HepG2 (cell line): ENCODE data around the gene MISP3. TPM values are rescaled to one million over a fixed set of nuclear protein-coding genes. Genes with fewer than 3 reads are reported as not detected.

ENCODE experiments used
- ATAC-seq: fragments of 200-7000 bp; cut with Tn5 transposase; 3 replicates; pipeline ENCODE4 v1.9.1; 2020; ENCODE audit warnings: mild to moderate bottlenecking, moderate library complexity
- BruUV-seq: library from RNA; stranded (reverse); fragments of 400-500 nt; replicated peaks from 2 replicates; lab custom pipeline; 2021; lab: Mats Ljungman, UMichigan
- CTCF ChIA-PET: fragments of 300-600 bp; formaldehyde crosslinking; extraction: SDS; loops from one replicate; lab custom pipeline; 2021; ENCODE audit warnings: low total read pairs, inconsistent platforms, low intra/inter-chr PET ratio; lab: Yijun Ruan, JAX
- POLR2A ChIA-PET: fragments of 350-600 bp; sonication (Branson Sonifier 250); formaldehyde crosslinking; loops from one replicate; lab custom pipeline; 2020; ENCODE audit warnings: antibody characterized with exemption, inconsistent platforms; lab: Yijun Ruan, JAX
- DNase-seq: peaks from one replicate; pipeline ENCODE4 v3.0.0-alpha.2; 2015; ENCODE audit warnings: low spot score
- FAIRE-seq: peaks from 3 replicates; lab custom pipeline; 2011; peaks lifted over from hg19 to GRCh38; lab: Jason Lieb, UNC
- H2AFZ ChIP-seq: one replicate; pipeline ENCODE4 v1.6.1; 2011; ENCODE audit warnings: low read length, inconsistent platforms
- H3K27ac ChIP-seq: fragments of 300-600 bp; 3 replicates; pipeline ENCODE4 v1.8.0; 2011; ENCODE audit warnings: mixed run types, mild to moderate bottlenecking, mixed read lengths, low read length, inconsistent platforms; ENCODE audit not compliant: insufficient read depth; ENCODE audit errors: extremely low read length
- H3K27me3 ChIP-seq, 2 experiments: fragments of 200-600 bp in 1 of 2; 2 replicates in 1 of 2; 3 replicates in 1 of 2; pipeline versions ENCODE4 v1.6.0 to v1.8.0; 2011; ENCODE audit warnings: low read length in 2 of 2, mild to moderate bottlenecking in 2 of 2, moderate library complexity in 2 of 2, inconsistent platforms in 1 of 2; ENCODE audit not compliant: insufficient read depth in 2 of 2, control insufficient read depth in 1 of 2
- H3K36me3 ChIP-seq, 2 experiments: fragments of 200-600 bp in 1 of 2; replicated peaks in 1 of 2; 2 replicates in 1 of 2; 3 replicates in 1 of 2; pipeline versions ENCODE4 v1.5.1 to v1.8.0; 2011; ENCODE audit warnings: low read length in 2 of 2, inconsistent platforms in 1 of 2; ENCODE audit not compliant: insufficient read depth in 2 of 2, control insufficient read depth in 1 of 2
- H3K4me1 ChIP-seq: 2 replicates; pipeline ENCODE4 v1.5.1; 2012; ENCODE audit warnings: low read length, inconsistent platforms; ENCODE audit not compliant: insufficient read depth
- H3K4me2 ChIP-seq: 2 replicates; pipeline ENCODE4 v1.6.0; 2011; ENCODE audit warnings: low read depth, low read length, inconsistent platforms
- H3K4me3 ChIP-seq, 3 experiments: fragments of 200-600 bp in 1 of 3; sonication (generic), shearing (Covaris generic) in 1 of 3; replicated peaks in 1 of 3; 2 replicates each; pipeline ENCODE4 v1.5.1; 2011 to 2016; ENCODE audit warnings: low read length in 3 of 3, inconsistent platforms in 2 of 3, low read depth in 2 of 3, mild to moderate bottlenecking in 2 of 3, control low read depth in 1 of 3, mixed read lengths in 1 of 3; ENCODE audit not compliant: insufficient read depth in 1 of 3
- H3K79me2 ChIP-seq: one replicate; pipeline ENCODE4 v1.6.1; 2011; ENCODE audit warnings: low read length, inconsistent platforms; ENCODE audit not compliant: insufficient read depth
- H3K9ac ChIP-seq: 2 replicates; pipeline ENCODE4 v1.6.0; 2011; ENCODE audit warnings: mild to moderate bottlenecking, low read depth, low read length, inconsistent platforms; ENCODE audit not compliant: insufficient read depth
- H3K9me3 ChIP-seq: 2 replicates; pipeline ENCODE4 v1.5.1; 2012; ENCODE audit warnings: mild to moderate bottlenecking, low read length
- H4K20me1 ChIP-seq: 2 replicates; pipeline ENCODE4 v1.6.0; 2011; ENCODE audit warnings: inconsistent platforms, mild to moderate bottlenecking, low read length, moderate library complexity; ENCODE audit not compliant: insufficient read depth
- BHLHE40 ChIP-seq: IDR thresholded peaks from 2 replicates; pipeline ENCODE4 v1.6.1; 2011; ENCODE audit warnings: low read length, improper control_type of control experiment
- CAMTA2 ChIP-seq: sonication (generic); formaldehyde crosslinking; IDR thresholded peaks from 2 replicates; pipeline ENCODE4 v1.4.0; 2020; ENCODE audit warnings: mild to moderate bottlenecking, missing genetic modification reagents, borderline replicate concordance
- CREBL2 ChIP-seq: sonication (generic); formaldehyde crosslinking; IDR thresholded peaks from 2 replicates; pipeline ENCODE4 v1.8.1; 2023; ENCODE audit warnings: missing genetic modification reagents, mild to moderate bottlenecking, borderline replicate concordance
- MAFK ChIP-seq, 2 experiments: IDR thresholded peaks in 1 of 2; conservative IDR thresholded peaks in 1 of 2; 2 replicates each; pipeline ENCODE4 v1.6.1; 2011; ENCODE audit warnings: improper control_type of control experiment in 2 of 2, low read length in 2 of 2
- POLR2AphosphoS5 ChIP-seq: IDR thresholded peaks from 2 replicates; pipeline ENCODE4 v1.6.1; 2012; ENCODE audit warnings: low read depth, low read length
- SKI ChIP-seq: fragments of 450-650 bp; IDR thresholded peaks from one replicate; pipeline ENCODE4 v1.6.1; 2018; ENCODE audit warnings: mild to moderate bottlenecking; ENCODE audit not compliant: partially characterized antibody
- ZNF746 ChIP-seq: sonication (generic); formaldehyde crosslinking; IDR thresholded peaks from 2 replicates; pipeline ENCODE4 v1.8.0; 2022; ENCODE audit warnings: mild to moderate bottlenecking, missing genetic modification reagents
- WGBS: methylation state at CpG from one replicate; pipeline ENCODE4 v1.1.6; 2017; ENCODE audit warnings: low lambda C conversion rate; 5-methylcytosine and 5-hydroxymethylcytosine counted together
- in situ Hi-C: cut with HindIII; loops from 2 replicates; pipeline ENCODE4 v1.10.0; 2017; ENCODE audit warnings: low pct_unique_long_range_greater_than_20kb; ENCODE audit not compliant: extremely low pct_ligation_motif_present
- intact Hi-C: fragments of 100-400 bp; cut with micrococcal nuclease; formaldehyde crosslinking; loops from one replicate; pipeline ENCODE4 v1.10.0; 2022; ENCODE audit not compliant: unreplicated experiment
- polyA plus RNA-seq, 8 experiments: library from polyadenylated mRNA; depleted of rRNA in 3 of 8; stranded (reverse) in 7 of 8; unstranded in 1 of 8; fragments of >200 nt; fragmentation: Illumina TruSeq in 4 of 8; extraction: Trizol in 4 of 8; gene quantifications; 2 replicates each; pipeline versions ENCODE4 v1.2.1 to v1.2.3, GENCODE V29; 2011 to 2016; ENCODE audit warnings: low read depth in 4 of 8, missing spikeins in 1 of 8, mixed read lengths in 1 of 8; ENCODE audit not compliant: insufficient read depth in 1 of 8
- total RNA-seq, 5 experiments: library from RNA; depleted of rRNA; stranded (reverse); fragments of >200 nt; fragmentation: Illumina TruSeq; extraction: Trizol; gene quantifications; 2 replicates each; pipeline ENCODE4 v1.2.3, GENCODE V29; 2016; ENCODE audit warnings: low read depth in 1 of 5
- TF ChIP-seq, protein P1 (sequence below): sonication (generic); formaldehyde crosslinking; IDR thresholded peaks from 2 replicates; pipeline ENCODE4 v1.5.0; 2020; ENCODE audit warnings: mild to moderate bottlenecking, missing genetic modification reagents, borderline replicate concordance
- TF ChIP-seq, protein P2 (sequence below): sonication (generic); formaldehyde crosslinking; IDR thresholded peaks from 2 replicates; pipeline ENCODE4 v1.8.0; 2022; ENCODE audit warnings: missing genetic modification reagents, mild to moderate bottlenecking, inconsistent platforms, borderline replicate concordance
- TF ChIP-seq, protein P3 (sequence below): sonication (generic); formaldehyde crosslinking; IDR thresholded peaks from 2 replicates; pipeline ENCODE4 v1.4.0; 2020; ENCODE audit warnings: missing genetic modification reagents
- TF ChIP-seq, protein P4 (sequence below): sonication (generic); formaldehyde crosslinking; IDR thresholded peaks from 2 replicates; pipeline ENCODE4 v1.4.0; 2020; ENCODE audit warnings: mild to moderate bottlenecking, low read depth, missing genetic modification reagents

Gene MISP3
- total and polyA plus RNA-seq, 2 of the 13 experiments (the other 11 are each of a cell fraction or from before 2014, with no cell fraction given), result 2.5 to 5.4 TPM

DNA sequence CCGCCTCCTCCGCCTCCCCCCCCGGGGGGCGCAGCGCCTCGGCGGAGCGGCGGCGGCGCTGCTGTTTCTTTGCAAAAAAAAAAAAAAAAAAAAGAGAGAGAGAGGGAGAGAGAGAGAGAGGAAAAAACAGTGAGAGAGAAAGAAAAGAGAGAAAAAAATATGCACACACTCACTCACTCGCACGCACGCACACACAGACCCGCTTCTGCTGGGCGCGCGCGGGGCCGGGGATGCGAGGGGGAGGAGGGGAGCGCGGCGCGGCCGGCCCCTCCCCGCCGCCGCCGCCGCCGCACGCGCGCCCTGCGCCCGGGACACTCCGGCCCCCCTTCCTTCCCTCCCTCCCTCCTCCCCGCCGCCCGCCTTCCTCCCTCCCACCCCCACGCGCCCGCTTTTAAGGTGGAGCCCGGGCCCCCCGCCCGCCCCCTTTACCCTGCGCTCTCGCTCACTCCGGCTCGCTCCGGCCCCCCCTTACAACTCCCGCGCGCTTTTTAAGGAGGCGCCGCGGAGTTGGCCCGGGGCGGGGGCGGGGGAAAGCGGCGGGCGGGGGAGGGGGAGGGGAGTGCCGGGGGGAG, 18.0 kb downstream of the MISP3 start, which contains the start of gene SAMD1:
Gene SAMD1 (minus strand): TSS at position 243 of the 572 bp plus-strand sequence.
- intact Hi-C loops (loop anchor here (1.0 kb wide), 1 partner anchor 10 kb away; no protein-coding TSS in a partner anchor), in situ Hi-C loops (no loop called here)
- Histone ChIP-seq H3K79me2 (peaks cover 4% of the 10 kb centered on the region), H3K36me3 (peaks cover 4 to 8% of the 10 kb centered on the region in 2 experiments; a peak in 2 of 5 replicates), H3K9ac (peak within 1 kb of the TSS; percentile 74), H4K20me1 (no peaks in the 10 kb centered on the region), H3K27me3 (no peaks in the 10 kb centered on the region), H3K9me3 (peaks cover 6% of the 10 kb centered on the region; the same call in 1 of the 2 replicates), H3K4me2 (peak within 1 kb of the TSS; percentile 79), H3K27ac (peak within 1 kb of the TSS; percentile 79), H3K4me1 (peaks cover 28% of the 10 kb centered on the region), H3K4me3 (peak within 1 kb of the TSS; percentile 77 to 92 (median 83)), H2AFZ (no peak within 1 kb of the TSS)
- ChIA-PET POLR2A (interaction anchor here (1.0 kb wide), 1 partner anchor 10 kb away, joined by 4 read pairs; no protein-coding TSS in a partner anchor), CTCF (interaction anchor here (1.4 to 1.7 kb wide), 2 partner anchors 17 to 18 kb away, joined by 3 to 4 read pairs; no protein-coding TSS in a partner anchor)
- WGBS, result 2% methylated on average over 34 of the region's 65 CpGs
- BruUV-seq, result no TSS peak
- peak; percentile 73 for DNase-seq
- FAIRE-seq, result no peak
- ATAC-seq, result peak; percentile 24
- TF ChIP-seq MAFK (conservative IDR thresholded peaks at IDR 0.05 in 1 of 2, IDR thresholded peaks at IDR 0.05 in 1 of 2; ENCODE audit: low read length in 2 of 2) (no peak), CREBL2 (CRISPR knock-in tag) (no peak), BHLHE40 (peak; percentile 41; the same call in 1 of the 2 replicates), POLR2AphosphoS5 (peak; percentile 10; the same call in 1 of the 2 replicates), ZNF746 (CRISPR knock-in tag) (0 out of 2 replicates have a peak, but pooled peaks have one; percentile 40), SKI (peak; percentile 22), CAMTA2 (no peak)
- TF ChIP-seq, protein P1, sequence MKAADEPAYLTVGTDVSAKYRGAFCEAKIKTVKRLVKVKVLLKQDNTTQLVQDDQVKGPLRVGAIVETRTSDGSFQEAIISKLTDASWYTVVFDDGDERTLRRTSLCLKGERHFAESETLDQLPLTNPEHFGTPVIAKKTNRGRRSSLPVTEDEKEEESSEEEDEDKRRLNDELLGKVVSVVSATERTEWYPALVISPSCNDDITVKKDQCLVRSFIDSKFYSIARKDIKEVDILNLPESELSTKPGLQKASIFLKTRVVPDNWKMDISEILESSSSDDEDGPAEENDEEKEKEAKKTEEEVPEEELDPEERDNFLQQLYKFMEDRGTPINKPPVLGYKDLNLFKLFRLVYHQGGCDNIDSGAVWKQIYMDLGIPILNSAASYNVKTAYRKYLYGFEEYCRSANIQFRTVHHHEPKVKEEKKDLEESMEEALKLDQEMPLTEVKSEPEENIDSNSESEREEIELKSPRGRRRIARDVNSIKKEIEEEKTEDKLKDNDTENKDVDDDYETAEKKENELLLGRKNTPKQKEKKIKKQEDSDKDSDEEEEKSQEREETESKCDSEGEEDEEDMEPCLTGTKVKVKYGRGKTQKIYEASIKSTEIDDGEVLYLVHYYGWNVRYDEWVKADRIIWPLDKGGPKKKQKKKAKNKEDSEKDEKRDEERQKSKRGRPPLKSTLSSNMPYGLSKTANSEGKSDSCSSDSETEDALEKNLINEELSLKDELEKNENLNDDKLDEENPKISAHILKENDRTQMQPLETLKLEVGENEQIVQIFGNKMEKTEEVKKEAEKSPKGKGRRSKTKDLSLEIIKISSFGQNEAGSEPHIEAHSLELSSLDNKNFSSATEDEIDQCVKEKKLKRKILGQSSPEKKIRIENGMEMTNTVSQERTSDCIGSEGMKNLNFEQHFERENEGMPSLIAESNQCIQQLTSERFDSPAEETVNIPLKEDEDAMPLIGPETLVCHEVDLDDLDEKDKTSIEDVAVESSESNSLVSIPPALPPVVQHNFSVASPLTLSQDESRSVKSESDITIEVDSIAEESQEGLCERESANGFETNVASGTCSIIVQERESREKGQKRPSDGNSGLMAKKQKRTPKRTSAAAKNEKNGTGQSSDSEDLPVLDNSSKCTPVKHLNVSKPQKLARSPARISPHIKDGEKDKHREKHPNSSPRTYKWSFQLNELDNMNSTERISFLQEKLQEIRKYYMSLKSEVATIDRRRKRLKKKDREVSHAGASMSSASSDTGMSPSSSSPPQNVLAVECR (CRISPR knock-in tag), result 0 out of 2 replicates have a peak, but pooled peaks have one; percentile 4
- TF ChIP-seq, protein P2, sequence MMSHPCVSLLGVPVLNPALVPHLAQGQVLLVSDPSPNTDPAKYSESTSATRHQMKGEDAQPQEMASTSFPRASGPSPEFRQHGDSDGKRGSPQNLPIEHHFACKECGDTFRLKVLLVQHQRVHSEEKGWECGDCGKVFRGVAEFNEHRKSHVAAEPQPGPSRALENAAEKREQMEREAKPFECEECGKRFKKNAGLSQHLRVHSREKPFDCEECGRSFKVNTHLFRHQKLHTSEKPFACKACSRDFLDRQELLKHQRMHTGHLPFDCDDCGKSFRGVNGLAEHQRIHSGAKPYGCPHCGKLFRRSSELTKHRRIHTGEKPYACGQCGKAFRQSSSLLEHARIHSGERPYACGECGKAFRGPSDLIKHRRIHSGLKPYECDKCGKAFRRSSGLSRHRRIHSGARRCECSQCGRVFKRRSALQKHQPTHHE (CRISPR knock-in tag), result no peak
- TF ChIP-seq, protein P3, sequence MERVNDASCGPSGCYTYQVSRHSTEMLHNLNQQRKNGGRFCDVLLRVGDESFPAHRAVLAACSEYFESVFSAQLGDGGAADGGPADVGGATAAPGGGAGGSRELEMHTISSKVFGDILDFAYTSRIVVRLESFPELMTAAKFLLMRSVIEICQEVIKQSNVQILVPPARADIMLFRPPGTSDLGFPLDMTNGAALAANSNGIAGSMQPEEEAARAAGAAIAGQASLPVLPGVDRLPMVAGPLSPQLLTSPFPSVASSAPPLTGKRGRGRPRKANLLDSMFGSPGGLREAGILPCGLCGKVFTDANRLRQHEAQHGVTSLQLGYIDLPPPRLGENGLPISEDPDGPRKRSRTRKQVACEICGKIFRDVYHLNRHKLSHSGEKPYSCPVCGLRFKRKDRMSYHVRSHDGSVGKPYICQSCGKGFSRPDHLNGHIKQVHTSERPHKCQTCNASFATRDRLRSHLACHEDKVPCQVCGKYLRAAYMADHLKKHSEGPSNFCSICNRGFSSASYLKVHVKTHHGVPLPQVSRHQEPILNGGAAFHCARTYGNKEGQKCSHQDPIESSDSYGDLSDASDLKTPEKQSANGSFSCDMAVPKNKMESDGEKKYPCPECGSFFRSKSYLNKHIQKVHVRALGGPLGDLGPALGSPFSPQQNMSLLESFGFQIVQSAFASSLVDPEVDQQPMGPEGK (CRISPR knock-in tag), result peak; percentile 63
- TF ChIP-seq, protein P4, sequence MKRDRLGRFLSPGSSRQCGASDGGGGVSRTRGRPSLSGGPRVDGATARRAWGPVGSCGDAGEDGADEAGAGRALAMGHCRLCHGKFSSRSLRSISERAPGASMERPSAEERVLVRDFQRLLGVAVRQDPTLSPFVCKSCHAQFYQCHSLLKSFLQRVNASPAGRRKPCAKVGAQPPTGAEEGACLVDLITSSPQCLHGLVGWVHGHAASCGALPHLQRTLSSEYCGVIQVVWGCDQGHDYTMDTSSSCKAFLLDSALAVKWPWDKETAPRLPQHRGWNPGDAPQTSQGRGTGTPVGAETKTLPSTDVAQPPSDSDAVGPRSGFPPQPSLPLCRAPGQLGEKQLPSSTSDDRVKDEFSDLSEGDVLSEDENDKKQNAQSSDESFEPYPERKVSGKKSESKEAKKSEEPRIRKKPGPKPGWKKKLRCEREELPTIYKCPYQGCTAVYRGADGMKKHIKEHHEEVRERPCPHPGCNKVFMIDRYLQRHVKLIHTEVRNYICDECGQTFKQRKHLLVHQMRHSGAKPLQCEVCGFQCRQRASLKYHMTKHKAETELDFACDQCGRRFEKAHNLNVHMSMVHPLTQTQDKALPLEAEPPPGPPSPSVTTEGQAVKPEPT (CRISPR knock-in tag), result peak; percentile 99
